ENCODE measurements around the gene PCYOX1L.

DNA sequence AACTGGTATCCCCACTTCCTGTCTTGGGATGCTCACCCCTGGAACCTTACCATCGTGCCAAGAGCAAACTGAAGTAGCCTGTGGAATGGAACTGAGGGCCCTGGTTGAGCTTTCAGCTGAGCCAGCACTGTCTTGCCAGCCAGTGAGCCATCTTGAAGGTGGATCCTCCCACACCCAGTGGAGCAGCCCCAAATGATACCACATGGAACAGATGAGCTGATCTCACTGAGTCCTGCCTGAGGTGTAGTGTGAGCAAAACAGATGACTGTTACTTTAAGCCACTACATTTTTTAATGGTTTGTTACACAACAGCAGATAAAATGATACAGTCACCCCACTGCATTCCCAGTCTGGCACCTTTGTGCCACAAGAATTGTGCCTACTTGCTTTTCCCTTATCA, 2.2 kb upstream of the PCYOX1L start:
- no peak for TF ChIP-seq POLR2A (IDR thresholded peaks at IDR 0.05; ENCODE audit: extremely low read depth, insufficient read length)
- TF ChIP-seq, protein P1, sequence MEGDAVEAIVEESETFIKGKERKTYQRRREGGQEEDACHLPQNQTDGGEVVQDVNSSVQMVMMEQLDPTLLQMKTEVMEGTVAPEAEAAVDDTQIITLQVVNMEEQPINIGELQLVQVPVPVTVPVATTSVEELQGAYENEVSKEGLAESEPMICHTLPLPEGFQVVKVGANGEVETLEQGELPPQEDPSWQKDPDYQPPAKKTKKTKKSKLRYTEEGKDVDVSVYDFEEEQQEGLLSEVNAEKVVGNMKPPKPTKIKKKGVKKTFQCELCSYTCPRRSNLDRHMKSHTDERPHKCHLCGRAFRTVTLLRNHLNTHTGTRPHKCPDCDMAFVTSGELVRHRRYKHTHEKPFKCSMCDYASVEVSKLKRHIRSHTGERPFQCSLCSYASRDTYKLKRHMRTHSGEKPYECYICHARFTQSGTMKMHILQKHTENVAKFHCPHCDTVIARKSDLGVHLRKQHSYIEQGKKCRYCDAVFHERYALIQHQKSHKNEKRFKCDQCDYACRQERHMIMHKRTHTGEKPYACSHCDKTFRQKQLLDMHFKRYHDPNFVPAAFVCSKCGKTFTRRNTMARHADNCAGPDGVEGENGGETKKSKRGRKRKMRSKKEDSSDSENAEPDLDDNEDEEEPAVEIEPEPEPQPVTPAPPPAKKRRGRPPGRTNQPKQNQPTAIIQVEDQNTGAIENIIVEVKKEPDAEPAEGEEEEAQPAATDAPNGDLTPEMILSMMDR (IDR thresholded peaks at IDR 0.05; ENCODE audit: low read depth, low read length): no peak
- TF ChIP-seq, protein P2, sequence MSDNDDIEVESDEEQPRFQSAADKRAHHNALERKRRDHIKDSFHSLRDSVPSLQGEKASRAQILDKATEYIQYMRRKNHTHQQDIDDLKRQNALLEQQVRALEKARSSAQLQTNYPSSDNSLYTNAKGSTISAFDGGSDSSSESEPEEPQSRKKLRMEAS (IDR thresholded peaks at IDR 0.05; ENCODE audit: low read depth, low read length): no peak
